Measurements from ENCODE around the gene ABCA8.

Gene ABCA8

DNA sequence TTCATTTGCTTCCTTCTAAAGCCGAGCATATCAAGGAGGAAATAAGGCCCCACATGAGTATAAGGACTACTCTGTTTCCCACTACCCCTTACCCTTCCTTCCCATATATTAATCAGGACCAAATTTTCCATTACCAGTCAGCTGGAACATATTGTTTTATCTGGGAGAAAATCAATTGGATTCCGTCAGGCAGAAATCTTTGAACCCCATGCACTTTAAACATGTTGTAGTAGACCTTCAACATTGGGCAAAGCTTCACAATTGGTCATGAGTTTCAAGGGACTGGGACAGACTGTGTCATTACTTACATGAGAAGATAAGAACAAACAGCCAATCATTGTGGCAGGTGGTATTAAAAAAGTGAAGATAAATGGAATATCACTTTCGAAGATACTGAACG is 70.3 kb downstream of the ABCA8 start:
- TF ChIP-seq YY1 (IDR thresholded peaks at IDR 0.05; ENCODE audit: insufficient read depth, insufficient read length): no peak
- no peak for TF ChIP-seq ZNF274 (IDR thresholded peaks at IDR 0.05; ENCODE audit: low read depth, low read length)
- no peak for TF ChIP-seq SUZ12 (IDR thresholded peaks at IDR 0.05; ENCODE audit: extremely low read depth, insufficient read depth, insufficient read length)
- no peak for DNase-seq (ENCODE audit: low read depth, low spot score)
- Histone ChIP-seq H3K4me1 (ENCODE audit: insufficient read depth, insufficient read length) (no peaks in the 10 kb centered on the region), H3K9ac (ENCODE audit: insufficient read length, low read depth) (no peak overlapping the region), H3K36me3 (ENCODE audit: insufficient read depth, insufficient read length, low read length) (no peaks in the 10 kb centered on the region), H3K4me3 (ENCODE audit: insufficient read length, low read depth) (no peak overlapping the region), H3K27me3 (ENCODE audit: insufficient read depth, insufficient read length) (no peaks in the 10 kb centered on the region), H3K9me3 (ENCODE audit: insufficient read depth, low read length) (peaks cover 9% of the 10 kb centered on the region)

DNA sequence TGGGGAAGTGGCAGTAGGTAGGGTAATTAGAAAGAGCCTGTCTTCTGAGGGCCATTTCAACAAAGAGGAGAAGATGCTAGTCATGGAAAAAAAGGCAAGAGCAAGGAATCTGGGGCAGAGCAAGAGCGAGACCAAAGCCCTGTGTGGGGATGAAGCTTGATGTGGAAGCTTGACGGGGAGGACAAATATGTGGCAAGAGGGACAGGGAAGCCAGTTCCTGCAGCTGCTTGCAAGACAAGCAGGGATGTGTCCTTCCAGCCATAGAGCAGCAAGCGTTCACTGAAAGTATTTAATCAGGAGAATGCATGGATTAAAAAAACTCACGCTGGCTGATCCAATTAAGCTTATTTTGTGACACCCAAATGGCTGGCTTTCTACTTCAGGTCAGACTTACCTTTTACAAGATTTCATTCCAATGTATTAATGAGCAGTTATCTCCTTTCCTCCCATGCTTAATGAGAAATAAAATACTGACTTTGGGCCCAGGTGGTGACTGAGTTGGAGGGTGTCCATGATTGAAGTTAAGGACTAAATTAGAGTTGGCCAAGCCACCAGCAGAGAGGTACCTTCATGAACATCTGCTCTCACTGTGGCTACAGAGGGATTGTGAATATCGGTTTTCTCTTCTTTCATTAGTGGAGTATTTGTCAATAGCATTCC is 76.8 kb downstream of the ABCA8 start:
- Histone ChIP-seq H3K36me3 (ENCODE audit: insufficient read depth, insufficient read length, low read length) (no peaks in the 10 kb centered on the region), H3K9me3 (ENCODE audit: insufficient read depth, low read length) (peaks cover 15% of the 10 kb centered on the region), H3K4me1 (ENCODE audit: insufficient read depth, insufficient read length) (no peaks in the 10 kb centered on the region), H3K9ac (ENCODE audit: insufficient read length, low read depth) (no peak overlapping the region), H3K27me3 (ENCODE audit: insufficient read depth, insufficient read length) (no peaks in the 10 kb centered on the region), H3K4me3 (ENCODE audit: insufficient read length, low read depth) (no peak overlapping the region)
- no peak for TF ChIP-seq ZNF274 (IDR thresholded peaks at IDR 0.05; ENCODE audit: low read depth, low read length)
- no peak for DNase-seq (ENCODE audit: low read depth, low spot score)

DNA sequence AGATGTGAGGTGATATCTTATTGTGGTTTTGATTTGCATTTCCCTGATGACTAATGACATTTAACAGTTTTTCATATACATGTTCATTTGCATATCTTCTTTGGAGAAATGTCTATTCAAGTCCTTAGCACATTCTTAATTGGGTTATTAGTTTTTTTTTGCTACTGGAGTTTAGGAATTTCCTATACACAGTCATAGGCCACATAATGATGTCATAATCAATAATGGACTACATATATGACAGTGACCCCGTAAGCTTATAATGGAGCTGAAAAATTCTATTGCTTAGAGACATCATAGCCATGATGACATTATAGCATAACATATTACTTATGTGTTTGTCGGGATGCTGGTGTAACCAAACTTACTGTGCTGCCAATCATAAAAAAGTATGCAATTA is 83.7 kb downstream of the ABCA8 start:
- no peak for DNase-seq (ENCODE audit: low read depth, low spot score)
- Histone ChIP-seq H3K27me3 (ENCODE audit: insufficient read depth, insufficient read length) (no peaks in the 10 kb centered on the region), H3K4me1 (ENCODE audit: insufficient read depth, insufficient read length) (no peaks in the 10 kb centered on the region), H3K36me3 (ENCODE audit: insufficient read depth, insufficient read length, low read length) (no peaks in the 10 kb centered on the region), H3K9ac (ENCODE audit: insufficient read length, low read depth) (no peak overlapping the region), H3K9me3 (ENCODE audit: insufficient read depth, low read length) (no peaks in the 10 kb centered on the region), H3K4me3 (ENCODE audit: insufficient read length, low read depth) (no peak overlapping the region)
- TF ChIP-seq SUZ12 (IDR thresholded peaks at IDR 0.05; ENCODE audit: extremely low read depth, insufficient read depth, insufficient read length): no peak
- TF ChIP-seq ZNF274 (IDR thresholded peaks at IDR 0.05; ENCODE audit: low read depth, low read length): no peak
- TF ChIP-seq YY1 (IDR thresholded peaks at IDR 0.05; ENCODE audit: insufficient read depth, insufficient read length): no peak

DNA sequence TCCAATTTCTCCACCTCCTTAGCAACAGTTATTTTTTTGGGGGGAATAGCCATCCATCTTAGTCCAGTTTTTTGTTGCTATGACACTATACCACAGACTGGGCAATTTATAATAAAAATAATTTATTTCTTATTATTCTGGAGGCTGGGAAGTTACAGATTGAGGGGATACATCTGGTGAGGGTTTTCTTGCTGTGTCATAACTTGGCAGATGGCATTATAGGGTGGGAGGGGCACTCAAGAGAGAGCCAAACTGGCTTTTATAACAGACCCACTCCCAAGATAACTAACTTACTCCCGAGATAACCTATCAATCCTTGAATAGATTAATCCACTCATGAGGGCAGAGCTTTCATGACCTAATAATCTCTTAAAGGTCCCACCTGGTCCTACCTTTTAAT is 84.2 kb downstream of the ABCA8 start:
- H3K4me1 ChIP-seq (ENCODE audit: insufficient read depth, insufficient read length): no peaks in the 10 kb centered on the region
- H3K27me3 ChIP-seq (ENCODE audit: insufficient read depth, insufficient read length): no peaks in the 10 kb centered on the region
- no peak overlapping the region for H3K9ac ChIP-seq (ENCODE audit: insufficient read length, low read depth)
- no peak for DNase-seq (ENCODE audit: low read depth, low spot score)
- TF ChIP-seq SUZ12 (IDR thresholded peaks at IDR 0.05; ENCODE audit: extremely low read depth, insufficient read depth, insufficient read length): no peak
- TF ChIP-seq YY1 (IDR thresholded peaks at IDR 0.05; ENCODE audit: insufficient read depth, insufficient read length): no peak
- no peak for TF ChIP-seq ZNF274 (IDR thresholded peaks at IDR 0.05; ENCODE audit: low read depth, low read length)
- no peak overlapping the region for H3K4me3 ChIP-seq (ENCODE audit: insufficient read length, low read depth)
- no peaks in the 10 kb centered on the region for H3K9me3 ChIP-seq (ENCODE audit: insufficient read depth, low read length)
- no peaks in the 10 kb centered on the region for H3K36me3 ChIP-seq (ENCODE audit: insufficient read depth, insufficient read length, low read length)

DNA sequence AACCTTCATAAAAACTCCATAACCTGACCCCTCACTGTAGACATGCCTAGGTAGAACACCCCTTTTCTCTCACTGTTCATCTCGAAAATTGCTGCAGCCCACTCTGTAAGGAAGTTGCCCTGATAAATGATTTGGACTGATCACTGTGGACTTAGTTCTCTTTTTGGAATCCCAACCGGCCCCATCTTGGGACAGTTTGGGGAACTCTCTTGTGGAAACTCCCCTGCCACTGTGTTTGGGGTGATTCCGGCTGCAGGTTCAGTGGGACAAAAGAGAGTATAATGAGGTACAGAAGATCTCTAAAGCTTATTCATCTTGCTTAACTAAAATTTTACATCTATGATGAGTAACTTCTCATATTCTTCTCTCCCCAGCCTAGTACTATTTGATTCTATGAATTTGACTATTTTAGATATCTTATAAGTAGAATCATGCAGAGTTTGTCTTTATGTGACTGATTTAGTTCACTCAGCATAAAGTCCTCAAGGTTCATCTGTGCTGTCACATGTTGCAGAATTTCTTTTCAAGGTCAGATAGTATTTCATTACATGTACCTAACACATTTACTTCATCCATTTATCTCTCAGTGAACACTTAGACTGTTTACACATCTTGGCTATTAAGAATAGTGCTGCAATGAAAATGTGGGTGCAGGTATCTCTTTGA is 84.9 kb downstream of the ABCA8 start:
- Histone ChIP-seq H3K9ac (ENCODE audit: insufficient read length, low read depth) (no peak overlapping the region), H3K27me3 (ENCODE audit: insufficient read depth, insufficient read length) (no peaks in the 10 kb centered on the region), H3K4me1 (ENCODE audit: insufficient read depth, insufficient read length) (no peaks in the 10 kb centered on the region), H3K4me3 (ENCODE audit: insufficient read length, low read depth) (no peak overlapping the region), H3K9me3 (ENCODE audit: insufficient read depth, low read length) (no peaks in the 10 kb centered on the region), H3K36me3 (ENCODE audit: insufficient read depth, insufficient read length, low read length) (no peaks in the 10 kb centered on the region)
- TF ChIP-seq YY1 (IDR thresholded peaks at IDR 0.05; ENCODE audit: insufficient read depth, insufficient read length) (no peak), SUZ12 (IDR thresholded peaks at IDR 0.05; ENCODE audit: extremely low read depth, insufficient read depth, insufficient read length) (no peak), ZNF274 (IDR thresholded peaks at IDR 0.05; ENCODE audit: low read depth, low read length) (no peak)
- no peak for DNase-seq (ENCODE audit: low read depth, low spot score)

DNA sequence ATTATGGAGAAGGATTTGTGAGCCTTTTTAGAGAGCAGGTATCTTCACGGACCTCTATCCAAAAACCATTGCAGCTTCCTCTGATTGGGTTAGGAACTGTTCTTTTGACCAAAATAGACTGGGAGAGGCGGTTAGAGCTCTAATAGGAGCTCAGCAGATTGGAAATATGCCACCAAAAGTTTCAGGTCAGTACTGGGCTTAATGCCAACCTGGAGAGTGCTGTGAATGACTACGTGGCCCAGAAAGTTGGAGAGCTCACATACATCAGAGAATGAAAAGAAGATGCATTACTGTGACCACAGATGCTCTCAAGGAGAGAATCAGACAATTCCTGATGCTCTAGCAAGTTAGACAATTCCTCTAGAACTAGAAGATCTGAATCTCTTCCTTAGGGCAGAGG is 86.5 kb downstream of the ABCA8 start:
- Histone ChIP-seq H3K36me3 (ENCODE audit: insufficient read depth, insufficient read length, low read length) (no peaks in the 10 kb centered on the region), H3K4me1 (ENCODE audit: insufficient read depth, insufficient read length) (no peaks in the 10 kb centered on the region), H3K4me3 (ENCODE audit: insufficient read length, low read depth) (no peak overlapping the region), H3K9ac (ENCODE audit: insufficient read length, low read depth) (no peak overlapping the region), H3K27me3 (ENCODE audit: insufficient read depth, insufficient read length) (no peaks in the 10 kb centered on the region), H3K9me3 (ENCODE audit: insufficient read depth, low read length) (no peaks in the 10 kb centered on the region)
- DNase-seq (ENCODE audit: low read depth, low spot score): no peak
- TF ChIP-seq YY1 (IDR thresholded peaks at IDR 0.05; ENCODE audit: insufficient read depth, insufficient read length): no peak
- TF ChIP-seq SUZ12 (IDR thresholded peaks at IDR 0.05; ENCODE audit: extremely low read depth, insufficient read depth, insufficient read length): no peak
- TF ChIP-seq ZNF274 (IDR thresholded peaks at IDR 0.05; ENCODE audit: low read depth, low read length): no peak

DNA sequence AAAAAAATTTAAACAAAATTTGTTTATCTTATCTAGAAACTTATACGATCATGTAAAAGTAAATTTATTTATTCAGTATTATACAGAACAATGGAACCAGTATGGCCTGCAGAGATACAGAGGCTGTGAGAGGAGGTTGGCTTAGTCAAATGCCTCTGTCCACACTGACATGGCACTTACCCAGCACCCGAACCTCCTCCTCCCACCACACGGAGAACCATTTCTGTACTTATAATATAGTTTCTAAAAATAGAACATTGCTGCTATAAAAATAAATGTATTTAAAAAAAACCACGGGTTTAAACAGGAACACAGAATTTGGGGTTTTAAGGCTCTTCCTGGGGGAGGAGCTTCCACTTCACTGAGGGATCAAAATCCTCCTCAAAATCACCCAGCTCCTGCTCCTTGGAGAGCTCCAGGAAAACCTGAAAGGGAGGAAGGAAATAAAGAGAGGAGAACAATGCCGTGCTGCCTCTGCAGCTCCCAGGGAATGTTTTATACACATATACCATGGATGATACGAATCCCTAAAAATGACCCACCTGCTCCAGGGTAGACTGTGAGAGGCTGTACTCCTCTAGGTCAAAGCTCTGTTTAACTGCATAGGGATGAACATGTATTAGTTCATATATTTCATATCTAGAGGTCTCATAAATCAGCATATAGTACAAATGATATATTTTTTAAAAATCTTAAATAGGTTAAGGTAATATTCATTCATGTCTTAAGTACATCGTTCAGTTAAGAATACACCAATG is 87.3 kb downstream of the ABCA8 start:
- no peak for DNase-seq (ENCODE audit: low read depth, low spot score)
- no peaks in the 10 kb centered on the region for H3K4me1 ChIP-seq (ENCODE audit: insufficient read depth, insufficient read length)
- H3K9ac ChIP-seq (ENCODE audit: insufficient read length, low read depth): no peak overlapping the region
- H3K27me3 ChIP-seq (ENCODE audit: insufficient read depth, insufficient read length): no peaks in the 10 kb centered on the region
- H3K36me3 ChIP-seq (ENCODE audit: insufficient read depth, insufficient read length, low read length): no peaks in the 10 kb centered on the region
- no peak overlapping the region for H3K4me3 ChIP-seq (ENCODE audit: insufficient read length, low read depth)
- TF ChIP-seq SUZ12 (IDR thresholded peaks at IDR 0.05; ENCODE audit: extremely low read depth, insufficient read depth, insufficient read length) (no peak), ZNF274 (IDR thresholded peaks at IDR 0.05; ENCODE audit: low read depth, low read length) (no peak), YY1 (IDR thresholded peaks at IDR 0.05; ENCODE audit: insufficient read depth, insufficient read length) (no peak)
- H3K9me3 ChIP-seq (ENCODE audit: insufficient read depth, low read length): no peaks in the 10 kb centered on the region
